NB4 (cell line): ENCODE data around the gene KDM8.

ENCODE experiments used
- CTCF ChIP-seq: IDR thresholded peaks from one replicate; pipeline ENCODE4 v1.5.1; 2012; ENCODE audit warnings: low read depth, low read length
- MAX ChIP-seq: IDR thresholded peaks from 2 replicates; pipeline ENCODE4 v1.6.1; 2011; ENCODE audit warnings: low read depth, low read length
- MYC ChIP-seq: IDR thresholded peaks from 2 replicates; pipeline ENCODE4 v1.6.1; 2011; ENCODE audit warnings: low read depth, low read length
- POLR2A ChIP-seq: IDR thresholded peaks from 2 replicates; pipeline ENCODE4 v1.6.1; 2011; ENCODE audit warnings: mild to moderate bottlenecking; ENCODE audit not compliant: insufficient read length; ENCODE audit errors: extremely low read depth

GRCh38 chr16:27237219-27238015 is 34.1 kb downstream of the KDM8 start:
- TF ChIP-seq POLR2A (no peak), CTCF (no peak), MYC (peak; percentile 59; the same call in 1 of the 2 replicates), MAX (peak; percentile 72)
